ENCODE data around the gene TRPM2. TPM values are rescaled to one million over a fixed set of nuclear protein-coding genes. Genes with fewer than 3 reads are reported as not detected.
A peak's percentile ranks its signal among the peaks of the same experiment; 100 is the strongest.

The TRPM2 gene
- total and polyA plus RNA-seq, 2 of the 13 experiments (the other 11 are each of a cell fraction or from before 2014, with no cell fraction given) = 0.07 to 0.20 TPM

- no peak for TF ChIP-seq PBX3 (CRISPR knock-in tag; IDR thresholded peaks at IDR 0.05; ENCODE audit: borderline replicate concordance)
- TF ChIP-seq, protein P1, sequence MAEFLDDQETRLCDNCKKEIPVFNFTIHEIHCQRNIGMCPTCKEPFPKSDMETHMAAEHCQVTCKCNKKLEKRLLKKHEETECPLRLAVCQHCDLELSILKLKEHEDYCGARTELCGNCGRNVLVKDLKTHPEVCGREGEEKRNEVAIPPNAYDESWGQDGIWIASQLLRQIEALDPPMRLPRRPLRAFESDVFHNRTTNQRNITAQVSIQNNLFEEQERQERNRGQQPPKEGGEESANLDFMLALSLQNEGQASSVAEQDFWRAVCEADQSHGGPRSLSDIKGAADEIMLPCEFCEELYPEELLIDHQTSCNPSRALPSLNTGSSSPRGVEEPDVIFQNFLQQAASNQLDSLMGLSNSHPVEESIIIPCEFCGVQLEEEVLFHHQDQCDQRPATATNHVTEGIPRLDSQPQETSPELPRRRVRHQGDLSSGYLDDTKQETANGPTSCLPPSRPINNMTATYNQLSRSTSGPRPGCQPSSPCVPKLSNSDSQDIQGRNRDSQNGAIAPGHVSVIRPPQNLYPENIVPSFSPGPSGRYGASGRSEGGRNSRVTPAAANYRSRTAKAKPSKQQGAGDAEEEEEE (CRISPR knock-in tag; IDR thresholded peaks at IDR 0.05; ENCODE audit: borderline replicate concordance) = no peak
- TF ChIP-seq, protein P2, sequence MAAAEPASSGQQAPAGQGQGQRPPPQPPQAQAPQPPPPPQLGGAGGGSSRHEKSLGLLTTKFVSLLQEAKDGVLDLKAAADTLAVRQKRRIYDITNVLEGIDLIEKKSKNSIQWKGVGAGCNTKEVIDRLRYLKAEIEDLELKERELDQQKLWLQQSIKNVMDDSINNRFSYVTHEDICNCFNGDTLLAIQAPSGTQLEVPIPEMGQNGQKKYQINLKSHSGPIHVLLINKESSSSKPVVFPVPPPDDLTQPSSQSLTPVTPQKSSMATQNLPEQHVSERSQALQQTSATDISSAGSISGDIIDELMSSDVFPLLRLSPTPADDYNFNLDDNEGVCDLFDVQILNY (CRISPR knock-in tag; conservative IDR thresholded peaks at IDR 0.05) = no peak; the same call in 1 of the 2 replicates
- TF ChIP-seq, protein P3, sequence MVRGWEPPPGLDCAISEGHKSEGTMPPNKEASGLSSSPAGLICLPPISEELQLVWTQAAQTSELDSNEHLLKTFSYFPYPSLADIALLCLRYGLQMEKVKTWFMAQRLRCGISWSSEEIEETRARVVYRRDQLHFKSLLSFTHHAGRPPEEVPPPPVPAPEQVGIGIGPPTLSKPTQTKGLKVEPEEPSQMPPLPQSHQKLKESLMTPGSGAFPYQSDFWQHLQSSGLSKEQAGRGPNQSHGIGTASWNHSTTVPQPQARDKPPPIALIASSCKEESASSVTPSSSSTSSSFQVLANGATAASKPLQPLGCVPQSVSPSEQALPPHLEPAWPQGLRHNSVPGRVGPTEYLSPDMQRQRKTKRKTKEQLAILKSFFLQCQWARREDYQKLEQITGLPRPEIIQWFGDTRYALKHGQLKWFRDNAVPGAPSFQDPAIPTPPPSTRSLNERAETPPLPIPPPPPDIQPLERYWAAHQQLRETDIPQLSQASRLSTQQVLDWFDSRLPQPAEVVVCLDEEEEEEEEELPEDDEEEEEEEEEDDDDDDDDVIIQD (CRISPR knock-in tag; IDR thresholded peaks at IDR 0.05; ENCODE audit: low read depth) = peak; percentile 24; the same call in 1 of the 2 replicates
- TF ChIP-seq HOXA9 (CRISPR knock-in tag; IDR thresholded peaks at IDR 0.05; ENCODE audit: borderline replicate concordance) = no peak
- no peak for TF ChIP-seq NFIC (IDR thresholded peaks at IDR 0.05; ENCODE audit: low read length)
- TF ChIP-seq ZNF354B (CRISPR knock-in tag; IDR thresholded peaks at IDR 0.05) = no peak
- TF ChIP-seq, protein P4, sequence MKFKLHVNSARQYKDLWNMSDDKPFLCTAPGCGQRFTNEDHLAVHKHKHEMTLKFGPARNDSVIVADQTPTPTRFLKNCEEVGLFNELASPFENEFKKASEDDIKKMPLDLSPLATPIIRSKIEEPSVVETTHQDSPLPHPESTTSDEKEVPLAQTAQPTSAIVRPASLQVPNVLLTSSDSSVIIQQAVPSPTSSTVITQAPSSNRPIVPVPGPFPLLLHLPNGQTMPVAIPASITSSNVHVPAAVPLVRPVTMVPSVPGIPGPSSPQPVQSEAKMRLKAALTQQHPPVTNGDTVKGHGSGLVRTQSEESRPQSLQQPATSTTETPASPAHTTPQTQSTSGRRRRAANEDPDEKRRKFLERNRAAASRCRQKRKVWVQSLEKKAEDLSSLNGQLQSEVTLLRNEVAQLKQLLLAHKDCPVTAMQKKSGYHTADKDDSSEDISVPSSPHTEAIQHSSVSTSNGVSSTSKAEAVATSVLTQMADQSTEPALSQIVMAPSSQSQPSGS (CRISPR knock-in tag; IDR thresholded peaks at IDR 0.05) = peak; percentile 67
- peak; percentile 98 for TF ChIP-seq ATF1 (CRISPR knock-in tag; IDR thresholded peaks at IDR 0.05)
- TF ChIP-seq, protein P5, sequence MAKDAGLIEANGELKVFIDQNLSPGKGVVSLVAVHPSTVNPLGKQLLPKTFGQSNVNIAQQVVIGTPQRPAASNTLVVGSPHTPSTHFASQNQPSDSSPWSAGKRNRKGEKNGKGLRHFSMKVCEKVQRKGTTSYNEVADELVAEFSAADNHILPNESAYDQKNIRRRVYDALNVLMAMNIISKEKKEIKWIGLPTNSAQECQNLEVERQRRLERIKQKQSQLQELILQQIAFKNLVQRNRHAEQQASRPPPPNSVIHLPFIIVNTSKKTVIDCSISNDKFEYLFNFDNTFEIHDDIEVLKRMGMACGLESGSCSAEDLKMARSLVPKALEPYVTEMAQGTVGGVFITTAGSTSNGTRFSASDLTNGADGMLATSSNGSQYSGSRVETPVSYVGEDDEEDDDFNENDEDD (CRISPR knock-in tag; IDR thresholded peaks at IDR 0.05; ENCODE audit: borderline replicate concordance) = peak; percentile 76; the same call in 1 of the 2 replicates
- TF ChIP-seq ZBTB2 (CRISPR knock-in tag; IDR thresholded peaks at IDR 0.05; ENCODE audit: low read depth) = peak; percentile 81
- no peak for TF ChIP-seq JUNB (CRISPR knock-in tag; IDR thresholded peaks at IDR 0.05; ENCODE audit: borderline replicate concordance)
Measured at GRCh38 chr21:44338971-44339910, 14.2 kb upstream of the TRPM2 start, which contains the start of gene CFAP410 (continued).

All from HepG2 (cell line).